GM19468 (cell line): ENCODE data around the gene CSF1R.

Source experiments
- ATAC-seq: cut with Tn5 transposase; IDR thresholded peaks from one replicate; pipeline ENCODE4 v1.9.1; 2021; ENCODE audit warnings: mild to moderate bottlenecking, moderate library complexity, moderate number of reproducible peaks; ENCODE audit not compliant: unreplicated experiment; ENCODE audit errors: extremely low read depth

The CSF1R gene

GRCh38 chr5:150121448-150122157 lies 35.2 kb upstream of the CSF1R start:
- no peak for ATAC-seq

GRCh38 chr5:150120617-150121447 lies 34.5 kb upstream of the CSF1R start:
- no peak for ATAC-seq

GRCh38 chr5:150120062-150120441 lies 33.7 kb upstream of the CSF1R start:
- no peak for ATAC-seq

GRCh38 chr5:150119421-150120061 lies 33.2 kb upstream of the CSF1R start:
- no peak for ATAC-seq

GRCh38 chr5:150118561-150119229 lies 32.3 kb upstream of the CSF1R start:
- ATAC-seq: no peak

- ATAC-seq: no peak
These were observed 31.7 kb upstream of the CSF1R start for GRCh38 chr5:150117945-150118560.

GRCh38 chr5:150116667-150117400 lies 30.5 kb upstream of the CSF1R start:
- ATAC-seq: no peak

GRCh38 chr5:150114773-150115408 lies 28.5 kb upstream of the CSF1R start:
- ATAC-seq: no peak

GRCh38 chr5:150114102-150114641 lies 27.8 kb upstream of the CSF1R start:
- no peak for ATAC-seq

GRCh38 chr5:150113047-150113744 lies 26.8 kb upstream of the CSF1R start:
- ATAC-seq: no peak

- ATAC-seq: no peak
These were observed 26.1 kb upstream of the CSF1R start for GRCh38 chr5:150112201-150113046.

GRCh38 chr5:150111122-150111521 lies 24.8 kb upstream of the CSF1R start:
- ATAC-seq: no peak

- no peak for ATAC-seq
These were observed 23.6 kb upstream of the CSF1R start for GRCh38 chr5:150109921-150110320.

- no peak for ATAC-seq
These were observed 22.6 kb upstream of the CSF1R start for GRCh38 chr5:150108711-150109514.

GRCh38 chr5:150107909-150108447 lies 21.6 kb upstream of the CSF1R start:
- ATAC-seq: no peak
